ENCODE results near the gene FNIP1. TPM values are rescaled to one million over a fixed set of nuclear protein-coding genes. Genes with fewer than 3 reads are reported as not detected.

Gene FNIP1
- total RNA-seq, 1 experiment from 2014 or later, result 26.4 TPM

Other genes starting within 250 kb of the FNIP1 start
- gene RAPGEF6, start 161.8 kb downstream of the FNIP1 start, total RNA-seq (2014; rRNA removed; shearing (Covaris generic)), result 2.4 and 6.0 TPM in 2 replicates
- gene MEIKIN, start 148.6 kb upstream of the FNIP1 start, total RNA-seq (2014; rRNA removed; shearing (Covaris generic)), result not detected in 2 replicates
- 7.3 TPM in 1 of 2 replicates, not detected in the other for gene ACSL6, start 214.6 kb upstream of the FNIP1 start, total RNA-seq (2014; rRNA removed; shearing (Covaris generic))

Measured in G401 (cell line).